Neural cell (in vitro differentiated cells): ENCODE data around the gene CCDC9B.

Experiments used
- EZH2 ChIP-seq: fragments of 200-600, 300-800 bp; shearing (Covaris generic), sonication (generic); IDR thresholded peaks from 2 replicates; pipeline ENCODE4 v1.6.1; 2014; ENCODE audit warnings: antibody characterized with exemption, low read length, borderline replicate concordance, mild to moderate bottlenecking; ENCODE audit not compliant: insufficient read depth, poor library complexity, severe bottlenecking
- POLR2AphosphoS5 ChIP-seq: IDR thresholded peaks from 2 replicates; pipeline ENCODE4 v1.6.1; 2012
- SMC3 ChIP-seq: fragments of 450-650 bp; conservative IDR thresholded peaks from 2 replicates; pipeline ENCODE4 v1.6.1; 2014; ENCODE audit warnings: antibody characterized with exemption, mild to moderate bottlenecking, moderate library complexity; ENCODE audit not compliant: poor library complexity
- TF ChIP-seq, protein P1 (sequence below): fragments of 450-650 bp; IDR thresholded peaks from 2 replicates; pipeline ENCODE4 v1.5.1; 2014; ENCODE audit warnings: antibody characterized with exemption, mild to moderate bottlenecking, moderate library complexity; ENCODE audit not compliant: poor library complexity, severe bottlenecking

DNA sequence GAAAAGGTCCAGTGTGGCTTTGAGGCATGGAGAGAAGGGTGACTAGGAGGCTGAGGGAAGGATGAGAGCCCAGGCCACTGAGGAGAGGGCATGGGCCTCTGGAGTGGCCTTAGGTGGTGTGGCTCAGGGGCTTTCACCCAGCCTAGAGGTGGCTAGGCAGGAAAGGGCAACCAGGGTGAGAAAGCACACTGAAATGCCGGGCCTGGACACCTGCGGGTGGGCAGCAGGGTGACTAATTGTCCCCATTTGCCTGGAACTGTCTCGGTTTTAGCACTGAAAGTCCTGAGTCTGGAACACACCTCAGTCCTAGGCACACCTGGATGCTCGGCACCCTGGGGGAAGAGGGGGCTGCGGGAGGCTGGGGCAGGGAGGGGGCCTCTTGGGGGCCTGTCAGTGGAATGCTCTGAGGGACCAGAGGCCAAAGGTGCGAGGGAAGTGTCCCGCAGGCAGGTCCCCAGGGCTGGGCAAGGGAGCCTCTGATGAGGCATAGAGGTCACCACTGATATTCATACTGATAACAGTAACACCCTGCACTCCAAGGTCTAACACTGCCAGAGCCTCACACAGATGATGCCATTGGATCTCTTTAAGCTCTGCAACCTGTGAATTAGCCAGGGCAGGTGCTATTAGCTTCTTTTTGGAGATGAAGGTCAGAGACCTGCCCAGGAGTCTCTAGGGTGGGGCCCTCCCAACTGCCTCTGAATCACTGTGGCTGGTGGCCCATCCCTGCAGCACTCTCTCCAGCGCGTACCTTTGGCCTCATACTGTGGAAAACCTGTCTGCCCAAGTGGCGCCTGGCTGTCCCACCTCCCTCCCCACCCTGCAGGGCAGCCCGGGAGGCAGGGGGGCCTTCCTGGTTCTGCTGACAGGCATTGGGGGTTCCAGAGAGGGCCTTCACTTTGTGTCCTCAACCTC lies 7.1 kb upstream of the CCDC9B start:
- TF ChIP-seq, protein P1, sequence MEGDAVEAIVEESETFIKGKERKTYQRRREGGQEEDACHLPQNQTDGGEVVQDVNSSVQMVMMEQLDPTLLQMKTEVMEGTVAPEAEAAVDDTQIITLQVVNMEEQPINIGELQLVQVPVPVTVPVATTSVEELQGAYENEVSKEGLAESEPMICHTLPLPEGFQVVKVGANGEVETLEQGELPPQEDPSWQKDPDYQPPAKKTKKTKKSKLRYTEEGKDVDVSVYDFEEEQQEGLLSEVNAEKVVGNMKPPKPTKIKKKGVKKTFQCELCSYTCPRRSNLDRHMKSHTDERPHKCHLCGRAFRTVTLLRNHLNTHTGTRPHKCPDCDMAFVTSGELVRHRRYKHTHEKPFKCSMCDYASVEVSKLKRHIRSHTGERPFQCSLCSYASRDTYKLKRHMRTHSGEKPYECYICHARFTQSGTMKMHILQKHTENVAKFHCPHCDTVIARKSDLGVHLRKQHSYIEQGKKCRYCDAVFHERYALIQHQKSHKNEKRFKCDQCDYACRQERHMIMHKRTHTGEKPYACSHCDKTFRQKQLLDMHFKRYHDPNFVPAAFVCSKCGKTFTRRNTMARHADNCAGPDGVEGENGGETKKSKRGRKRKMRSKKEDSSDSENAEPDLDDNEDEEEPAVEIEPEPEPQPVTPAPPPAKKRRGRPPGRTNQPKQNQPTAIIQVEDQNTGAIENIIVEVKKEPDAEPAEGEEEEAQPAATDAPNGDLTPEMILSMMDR: no peak
- TF ChIP-seq POLR2AphosphoS5 (no peak), SMC3 (no peak), EZH2 (no peak)
